Smooth muscle cell (in vitro differentiated cells): ENCODE data around the gene MTHFS. TPM values are rescaled to one million over a fixed set of nuclear protein-coding genes. Genes with fewer than 3 reads are reported as not detected.

Experiments used
- DNase-seq: peaks from one replicate; lab custom pipeline; 2025; ENCODE audit not compliant: unreplicated experiment; lab: John Stamatoyannopoulos, UW
- H2AFZ ChIP-seq: fragments of 200-600 bp; sonication (generic); 2 replicates; pipeline ENCODE4 v1.6.0; 2016; ENCODE audit warnings: antibody characterized with exemption, low read depth, mild to moderate bottlenecking
- H3F3A ChIP-seq: fragments of 200-600 bp; sonication (generic); 2 replicates; pipeline ENCODE4 v1.6.0; 2017; ENCODE audit warnings: antibody characterized with exemption, low read depth
- H3K27ac ChIP-seq: fragments of 200-600 bp; sonication (generic); 2 replicates; pipeline ENCODE4 v1.5.1; 2016; ENCODE audit warnings: low read depth, mild to moderate bottlenecking
- H3K27me3 ChIP-seq: fragments of 200-600 bp; sonication (generic); 2 replicates; pipeline ENCODE4 v1.6.1; 2016; ENCODE audit warnings: low read depth, mild to moderate bottlenecking
- H3K36me3 ChIP-seq: fragments of 200-600 bp; sonication (generic); 2 replicates; pipeline ENCODE4 v1.5.1; 2016; ENCODE audit warnings: low read depth
- H3K4me1 ChIP-seq: fragments of 200-600 bp; sonication (generic); 2 replicates; pipeline ENCODE4 v1.5.1; 2016; ENCODE audit warnings: low read depth
- H3K4me2 ChIP-seq: fragments of 200-600 bp; sonication (generic); 2 replicates; pipeline ENCODE4 v1.6.0; 2016; ENCODE audit warnings: mild to moderate bottlenecking
- H3K4me3 ChIP-seq: fragments of 200-600 bp; sonication (generic); 2 replicates; pipeline ENCODE4 v1.5.1; 2016; ENCODE audit warnings: mild to moderate bottlenecking
- H3K79me2 ChIP-seq: fragments of 200-600 bp; sonication (generic); 2 replicates; pipeline ENCODE4 v1.6.0; 2016; ENCODE audit warnings: low read depth, mild to moderate bottlenecking
- H3K9ac ChIP-seq: fragments of 200-600 bp; sonication (generic); 2 replicates; pipeline ENCODE4 v1.6.0; 2016; ENCODE audit warnings: low read depth
- H3K9me3 ChIP-seq: fragments of 200-600 bp; sonication (generic); replicated peaks from 2 replicates; pipeline ENCODE4 v1.5.1; 2016; ENCODE audit warnings: low read depth
- H4K20me1 ChIP-seq: fragments of 200-600 bp; sonication (generic); 2 replicates; pipeline ENCODE4 v1.6.0; 2016; ENCODE audit warnings: low read depth
- CTCF ChIP-seq: fragments of 200-600 bp; sonication (generic); IDR thresholded peaks from 2 replicates; pipeline ENCODE4 v1.5.1; 2017; ENCODE audit warnings: borderline replicate concordance, mild to moderate bottlenecking, antibody characterized with exemption; ENCODE audit not compliant: insufficient read depth, poor library complexity, severe bottlenecking
- WGBS: methylation state at CpG from one replicate; pipeline ENCODE4 v1.1.7; 2016; ENCODE audit warnings: low lambda C conversion rate; 5-methylcytosine and 5-hydroxymethylcytosine counted together
- polyA plus RNA-seq: library from polyadenylated mRNA; unstranded; fragments of >200 nt; fragmentation: Nextera tagmentation; extraction: Ambion mirVana; gene quantifications from 2 replicates; pipeline ENCODE4 v1.2.1, GENCODE V29; 2016
- small RNA-seq: library from RNA; depleted of rRNA; stranded (forward); fragments of <200 nt; gene quantifications from one replicate; pipeline ENCODE3, GENCODE V24; 2014
- total RNA-seq: library from RNA; depleted of rRNA; stranded (reverse); fragments of >200 nt; gene quantifications from 2 replicates; pipeline ENCODE4 v1.2.3, GENCODE V29; 2014

Gene MTHFS
- total and polyA plus RNA-seq, 2 experiments from 2014 or later = 46.7 to 64.8 TPM

GRCh38 chr15:79811406-79812405 lies 85.1 kb downstream of the MTHFS start:
- no peak for DNase-seq
- Histone ChIP-seq H3K9ac (no peak overlapping the region), H3K4me2 (no peak overlapping the region), H4K20me1 (no peaks in the 10 kb centered on the region), H3F3A (no peaks in the 10 kb centered on the region), H3K36me3 (no peaks in the 10 kb centered on the region), H3K79me2 (no peaks in the 10 kb centered on the region), H3K27me3 (no peaks in the 10 kb centered on the region), H3K9me3 (no peaks in the 10 kb centered on the region), H3K4me3 (no peak overlapping the region), H3K27ac (no peak overlapping the region), H3K4me1 (no peaks in the 10 kb centered on the region), H2AFZ (no peak overlapping the region)
- WGBS = 82% methylated on average over 15 of the region's 15 CpGs
- no peak for TF ChIP-seq CTCF

- Histone ChIP-seq H3K79me2 (no peaks in the 10 kb centered on the region), H3K27me3 (no peaks in the 10 kb centered on the region), H3K4me2 (no peak overlapping the region), H3K9ac (no peak overlapping the region), H3K4me3 (no peak overlapping the region), H3K4me1 (no peaks in the 10 kb centered on the region), H3K27ac (no peak overlapping the region), H3F3A (no peaks in the 10 kb centered on the region), H3K36me3 (no peaks in the 10 kb centered on the region), H3K9me3 (no peaks in the 10 kb centered on the region), H4K20me1 (no peaks in the 10 kb centered on the region), H2AFZ (no peak overlapping the region)
- WGBS = 85% methylated on average over 2 of the region's 2 CpGs
- no peak for TF ChIP-seq CTCF
- DNase-seq = no peak
Observed at GRCh38 chr15:79804838-79805237, 92.0 kb downstream of the MTHFS start.

GRCh38 chr15:79798311-79798710 lies 98.5 kb downstream of the MTHFS start:
- Histone ChIP-seq H3K79me2 (no peaks in the 10 kb centered on the region), H3K9ac (no peak overlapping the region), H3K9me3 (no peaks in the 10 kb centered on the region), H3K27ac (no peak overlapping the region), H3K4me3 (no peak overlapping the region), H3K36me3 (no peaks in the 10 kb centered on the region), H3K4me2 (no peak overlapping the region), H3K27me3 (no peaks in the 10 kb centered on the region), H2AFZ (no peak overlapping the region), H3K4me1 (no peaks in the 10 kb centered on the region), H3F3A (no peaks in the 10 kb centered on the region), H4K20me1 (no peaks in the 10 kb centered on the region)
- no peak for TF ChIP-seq CTCF
- no peak for DNase-seq
- 89% methylated on average over 2 of the region's 2 CpGs for WGBS

Small RNA genes lying within 50 kb of the gene (small RNA-seq; reads per million reads assigned to genes)
- gene RNU6-667P = not detected

Other genes starting within 250 kb of the MTHFS start
- gene BCL2A1, start 74.2 kb upstream of the MTHFS start, total RNA-seq = 18.2 and 21.1 TPM in 2 replicates
- 13.4 and 14.3 TPM in 2 replicates for gene BCL2A1, start 74.2 kb upstream of the MTHFS start, polyA plus RNA-seq
- 144 and 165 TPM in 2 replicates for gene ZFAND6, start 162.7 kb upstream of the MTHFS start, total RNA-seq
- 78.4 and 81.9 TPM in 2 replicates for gene ZFAND6, start 162.7 kb upstream of the MTHFS start, polyA plus RNA-seq